ENCODE data around the gene ZNRF4. TPM values are rescaled to one million over a fixed set of nuclear protein-coding genes. Genes with fewer than 3 reads are reported as not detected.

The ZNRF4 gene
- total RNA-seq, 1 donor, result not detected

GRCh38 chr19:5450482-5451126 is 4.6 kb upstream of the ZNRF4 start:
- H3K4me3 ChIP-seq (ENCODE audit: low read depth, low read length), result no peak overlapping the region
- TF ChIP-seq CTCF (IDR thresholded peaks at IDR 0.05; ENCODE audit: insufficient read depth, low read length), result no peak
- DNase-seq (ENCODE audit: low read depth), result no peak

- TF ChIP-seq CTCF (IDR thresholded peaks at IDR 0.05; ENCODE audit: insufficient read depth, low read length), result no peak
- no peak for DNase-seq (ENCODE audit: low read depth)
These were observed 3.7 kb upstream of the ZNRF4 start for GRCh38 chr19:5451494-5451893.

GRCh38 chr19:5452594-5453565 is 2.3 kb upstream of the ZNRF4 start:
- no peak for TF ChIP-seq CTCF (IDR thresholded peaks at IDR 0.05; ENCODE audit: insufficient read depth, low read length)
- H3K4me3 ChIP-seq (ENCODE audit: low read depth, low read length), result no peak overlapping the region
- DNase-seq (ENCODE audit: low read depth), result no peak

More at GRCh38 chr19:5451494-5451893, 3.7 kb upstream of the ZNRF4 start:
- H3K4me3 ChIP-seq (ENCODE audit: low read depth, low read length), result no peak overlapping the region

- TF ChIP-seq CTCF (IDR thresholded peaks at IDR 0.05; ENCODE audit: insufficient read depth, low read length), result no peak
- no peak overlapping the region for H3K4me3 ChIP-seq (ENCODE audit: low read depth, low read length)
- no peak for DNase-seq (ENCODE audit: low read depth)
These were observed 474 bp upstream of the ZNRF4 start for GRCh38 chr19:5454743-5455142.

- DNase-seq (ENCODE audit: low read depth), result no peak
- no peak overlapping the region for H3K4me3 ChIP-seq (ENCODE audit: low read depth, low read length)
- no peak for TF ChIP-seq CTCF (IDR thresholded peaks at IDR 0.05; ENCODE audit: insufficient read depth, low read length)
These were observed 1.1 kb downstream of the ZNRF4 start for GRCh38 chr19:5456130-5456840.

GRCh38 chr19:5456841-5457200 is 1.6 kb downstream of the ZNRF4 start:
- H3K4me3 ChIP-seq (ENCODE audit: low read depth, low read length), result no peak overlapping the region
- no peak for TF ChIP-seq CTCF (IDR thresholded peaks at IDR 0.05; ENCODE audit: insufficient read depth, low read length)
- DNase-seq (ENCODE audit: low read depth), result no peak
